Measurements from ENCODE around the gene FRMD6.

DNA sequence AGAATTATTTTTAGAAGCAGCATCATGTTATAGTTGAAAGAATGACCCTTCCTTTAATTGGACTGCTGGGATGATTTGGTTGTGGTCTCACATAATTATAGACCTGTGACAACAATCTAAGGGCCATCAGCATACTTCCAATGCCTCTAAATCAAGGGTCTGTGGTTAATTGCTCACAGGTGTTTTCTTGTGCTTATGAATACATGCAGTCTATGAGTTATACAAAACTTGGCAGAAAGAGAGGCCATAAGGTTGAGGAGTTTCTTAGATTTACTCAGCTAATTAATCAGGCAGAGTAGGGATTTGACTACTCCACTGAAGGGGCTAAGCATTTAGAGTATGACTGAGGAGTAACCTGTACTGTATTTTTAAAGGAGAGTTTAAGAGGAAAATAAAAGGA is 37.0 kb upstream of the FRMD6 start:
- TF ChIP-seq CBX5 (IDR thresholded peaks at IDR 0.05; ENCODE audit: low read depth) (no peak), JUND (IDR thresholded peaks at IDR 0.05; ENCODE audit: low read depth, low read length) (no peak), NBN (IDR thresholded peaks at IDR 0.05) (no peak), BRCA1 (IDR thresholded peaks at IDR 0.05; ENCODE audit: low read depth, low read length) (no peak)
- TF ChIP-seq, protein P1, sequence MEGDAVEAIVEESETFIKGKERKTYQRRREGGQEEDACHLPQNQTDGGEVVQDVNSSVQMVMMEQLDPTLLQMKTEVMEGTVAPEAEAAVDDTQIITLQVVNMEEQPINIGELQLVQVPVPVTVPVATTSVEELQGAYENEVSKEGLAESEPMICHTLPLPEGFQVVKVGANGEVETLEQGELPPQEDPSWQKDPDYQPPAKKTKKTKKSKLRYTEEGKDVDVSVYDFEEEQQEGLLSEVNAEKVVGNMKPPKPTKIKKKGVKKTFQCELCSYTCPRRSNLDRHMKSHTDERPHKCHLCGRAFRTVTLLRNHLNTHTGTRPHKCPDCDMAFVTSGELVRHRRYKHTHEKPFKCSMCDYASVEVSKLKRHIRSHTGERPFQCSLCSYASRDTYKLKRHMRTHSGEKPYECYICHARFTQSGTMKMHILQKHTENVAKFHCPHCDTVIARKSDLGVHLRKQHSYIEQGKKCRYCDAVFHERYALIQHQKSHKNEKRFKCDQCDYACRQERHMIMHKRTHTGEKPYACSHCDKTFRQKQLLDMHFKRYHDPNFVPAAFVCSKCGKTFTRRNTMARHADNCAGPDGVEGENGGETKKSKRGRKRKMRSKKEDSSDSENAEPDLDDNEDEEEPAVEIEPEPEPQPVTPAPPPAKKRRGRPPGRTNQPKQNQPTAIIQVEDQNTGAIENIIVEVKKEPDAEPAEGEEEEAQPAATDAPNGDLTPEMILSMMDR (IDR thresholded peaks at IDR 0.05 in 2 of 3, conservative IDR thresholded peaks at IDR 0.05 in 1 of 3; ENCODE audit: control insufficient read depth in 2 of 3, extremely low read depth in 1 of 3, insufficient read depth in 1 of 3, low read depth in 3 of 3, low read length in 3 of 3), result no peak
